ENCODE data around the gene EXD3.
A peak's percentile ranks its signal among the peaks of the same experiment; 100 is the strongest.
"Not testable (repeated sequence)": the region's sequence is repeated elsewhere in the genome, so short reads cannot be mapped to it uniquely, and the experiment has no call there.

EXD3 gene

DNA sequence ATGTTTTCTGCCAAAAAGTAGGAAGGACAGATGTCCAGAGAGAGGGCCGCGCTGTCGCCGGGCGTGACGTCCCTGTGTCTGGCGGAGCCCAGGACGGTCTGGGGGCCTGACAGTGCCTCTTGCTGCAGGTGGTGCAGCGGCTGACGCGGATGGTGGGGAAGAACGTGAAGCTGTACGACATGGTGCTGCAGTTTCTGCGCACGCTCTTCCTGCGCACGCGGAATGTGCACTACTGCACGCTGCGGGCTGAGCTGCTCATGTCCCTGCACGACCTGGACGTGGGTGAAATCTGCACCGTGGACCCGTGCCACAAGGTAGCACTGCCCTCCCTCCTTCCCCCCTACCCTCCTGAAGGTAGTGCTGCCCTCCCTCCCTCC, 160.1 kb downstream of the EXD3 start:
- TF ChIP-seq, protein P1, sequence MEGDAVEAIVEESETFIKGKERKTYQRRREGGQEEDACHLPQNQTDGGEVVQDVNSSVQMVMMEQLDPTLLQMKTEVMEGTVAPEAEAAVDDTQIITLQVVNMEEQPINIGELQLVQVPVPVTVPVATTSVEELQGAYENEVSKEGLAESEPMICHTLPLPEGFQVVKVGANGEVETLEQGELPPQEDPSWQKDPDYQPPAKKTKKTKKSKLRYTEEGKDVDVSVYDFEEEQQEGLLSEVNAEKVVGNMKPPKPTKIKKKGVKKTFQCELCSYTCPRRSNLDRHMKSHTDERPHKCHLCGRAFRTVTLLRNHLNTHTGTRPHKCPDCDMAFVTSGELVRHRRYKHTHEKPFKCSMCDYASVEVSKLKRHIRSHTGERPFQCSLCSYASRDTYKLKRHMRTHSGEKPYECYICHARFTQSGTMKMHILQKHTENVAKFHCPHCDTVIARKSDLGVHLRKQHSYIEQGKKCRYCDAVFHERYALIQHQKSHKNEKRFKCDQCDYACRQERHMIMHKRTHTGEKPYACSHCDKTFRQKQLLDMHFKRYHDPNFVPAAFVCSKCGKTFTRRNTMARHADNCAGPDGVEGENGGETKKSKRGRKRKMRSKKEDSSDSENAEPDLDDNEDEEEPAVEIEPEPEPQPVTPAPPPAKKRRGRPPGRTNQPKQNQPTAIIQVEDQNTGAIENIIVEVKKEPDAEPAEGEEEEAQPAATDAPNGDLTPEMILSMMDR (conservative IDR thresholded peaks at IDR 0.05; ENCODE audit: low read depth) = no peak
- H3K27ac ChIP-seq = peak overlapping the region; percentile 29
- POLR2A ChIA-PET (ENCODE audit: low non-redundant PET) = no interaction called here
- CTCF ChIA-PET = interaction anchor here (0.6 to 3.3 kb wide), 3 partner anchors 10 to 182 kb away, joined by 4 to 12 read pairs (median 4); no protein-coding TSS in a partner anchor
- DNase-seq (ENCODE audit: low spot score) = no peak

DNA sequence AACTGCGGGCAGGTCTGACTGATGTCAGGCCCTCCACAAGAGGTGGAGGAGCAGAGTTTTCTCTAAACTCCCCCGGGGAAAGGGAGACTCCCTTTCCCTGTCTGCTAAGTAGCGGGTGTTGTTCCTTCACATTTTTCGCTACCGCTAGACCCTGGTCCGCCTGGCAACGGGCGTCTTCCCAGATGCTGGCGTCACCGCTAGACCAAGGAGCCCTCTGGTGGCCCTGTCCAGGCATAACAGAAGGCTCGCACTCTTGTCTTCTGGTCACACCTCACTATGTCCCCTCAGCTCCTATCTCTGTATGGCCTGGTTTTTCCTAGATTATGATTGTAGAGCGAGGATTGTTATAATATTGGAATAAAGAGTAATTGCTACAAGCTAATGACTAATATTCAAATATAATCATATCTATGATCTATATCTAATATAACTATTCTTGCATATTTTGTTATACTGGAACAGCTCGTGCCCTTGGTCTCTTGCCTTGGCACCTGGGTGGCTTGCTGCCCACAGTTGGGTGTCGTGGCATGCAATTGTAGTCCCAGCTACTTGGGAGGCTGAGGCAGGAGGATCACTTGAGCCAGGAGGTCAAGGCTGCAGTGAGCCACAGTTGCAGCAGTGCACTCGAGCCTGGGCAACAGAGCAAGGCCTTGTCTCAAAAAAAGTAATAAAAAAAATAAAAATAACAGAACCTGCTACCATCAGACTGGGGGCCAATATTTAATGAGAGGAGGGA, 160.6 kb downstream of the EXD3 start:
- TF ChIP-seq, protein P1 (conservative IDR thresholded peaks at IDR 0.05; ENCODE audit: low read depth) = peak; percentile 91
- POLR2A ChIA-PET (ENCODE audit: low non-redundant PET) = interaction anchor here (0.6 kb wide), 2 partner anchors 22 to 192 kb away, joined by 3 to 4 read pairs; no protein-coding TSS in a partner anchor
- DNase-seq (ENCODE audit: low spot score) = not testable (repeated sequence)

More for the DNA sequence above, 160.6 kb downstream of the EXD3 start:
- CTCF ChIA-PET = interaction anchor here (0.6 to 3.3 kb wide), 3 partner anchors 10 to 183 kb away, joined by 4 to 12 read pairs (median 4); no protein-coding TSS in a partner anchor
- peak overlapping the region; percentile 29 for H3K27ac ChIP-seq

Measured in RWPE1 (cell line).